Glomerular visceral epithelial cell (primary cell): Measurements from ENCODE around the gene SBK1.
"Not testable (repeated sequence)": the region's sequence is repeated elsewhere in the genome, so short reads cannot be mapped to it uniquely, and the experiment has no call there.

Source experiments
- DNase-seq: peaks from one replicate; pipeline ENCODE4 v3.0.0-alpha.2; 2016; ENCODE audit errors: extremely low spot score

SBK1 gene

GRCh38 chr16:28335678-28336077 lies 43.4 kb downstream of the SBK1 start:
- DNase-seq, result not testable (repeated sequence)

DNA sequence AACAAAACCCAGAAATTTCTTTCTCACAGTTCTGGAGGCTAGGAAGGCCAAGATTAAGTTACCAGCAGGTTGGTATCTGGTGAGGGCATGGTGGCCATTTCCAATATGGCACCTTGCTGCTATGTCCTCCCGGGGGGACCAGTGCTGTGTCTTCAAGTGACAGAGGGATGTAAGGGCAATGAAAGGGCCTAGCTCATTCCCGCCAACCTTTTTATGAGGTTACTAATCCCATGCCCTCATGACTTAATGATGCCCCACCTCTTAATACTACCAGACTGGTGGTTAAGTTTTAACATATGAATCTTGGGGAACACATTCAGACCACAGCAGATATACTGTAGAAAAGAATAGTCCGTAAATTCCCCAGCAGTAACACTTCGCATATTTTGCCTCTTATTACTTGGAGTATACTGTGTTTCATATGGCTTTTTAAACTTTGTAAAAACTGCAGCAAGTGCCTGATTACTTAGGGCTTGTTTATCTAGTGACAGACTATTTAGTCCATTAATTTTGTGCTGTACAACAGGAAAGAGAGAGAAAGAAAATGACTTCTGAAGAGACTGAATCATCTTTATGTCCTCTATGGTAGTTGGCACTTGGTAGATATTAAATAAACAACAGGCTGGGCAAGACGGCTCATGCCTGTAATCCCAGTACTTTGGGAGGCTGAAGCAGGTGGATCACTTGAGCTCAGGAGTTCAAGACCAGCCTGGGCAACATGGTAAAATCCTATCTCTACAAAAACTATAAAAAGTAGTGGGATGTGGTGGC lies 44.8 kb downstream of the SBK1 start:
- not testable (repeated sequence) for DNase-seq

GRCh38 chr16:28338230-28338629 lies 45.9 kb downstream of the SBK1 start:
- not testable (repeated sequence) for DNase-seq

DNA sequence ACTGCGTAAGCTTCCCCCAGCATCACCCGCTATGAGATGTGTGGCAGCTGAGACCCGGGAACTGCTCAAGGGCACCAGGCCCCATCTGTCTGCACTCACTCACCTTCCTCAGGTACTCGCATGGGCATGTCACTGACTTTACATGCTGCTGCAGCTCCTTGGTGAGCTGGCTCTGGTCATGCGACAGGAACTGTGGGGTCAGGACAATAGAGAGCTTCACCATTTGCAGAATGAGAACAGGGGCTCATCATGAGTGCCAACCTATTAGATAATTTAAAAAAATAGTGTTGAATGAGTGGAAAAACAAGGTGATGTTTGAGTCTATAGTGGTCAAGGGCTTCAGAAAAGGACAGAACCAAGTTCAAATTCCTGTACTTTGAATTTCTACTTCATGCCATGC lies 70.3 kb downstream of the SBK1 start:
- not testable (repeated sequence) for DNase-seq

GRCh38 chr16:28363408-28363807 lies 71.1 kb downstream of the SBK1 start, which contains the start of gene NPIPB6:
Gene NPIPB6 (minus strand): TSS chr16:28363508. CDS start chr16:28362822, 686 bp downstream.
- DNase-seq, result not testable (repeated sequence)

DNA sequence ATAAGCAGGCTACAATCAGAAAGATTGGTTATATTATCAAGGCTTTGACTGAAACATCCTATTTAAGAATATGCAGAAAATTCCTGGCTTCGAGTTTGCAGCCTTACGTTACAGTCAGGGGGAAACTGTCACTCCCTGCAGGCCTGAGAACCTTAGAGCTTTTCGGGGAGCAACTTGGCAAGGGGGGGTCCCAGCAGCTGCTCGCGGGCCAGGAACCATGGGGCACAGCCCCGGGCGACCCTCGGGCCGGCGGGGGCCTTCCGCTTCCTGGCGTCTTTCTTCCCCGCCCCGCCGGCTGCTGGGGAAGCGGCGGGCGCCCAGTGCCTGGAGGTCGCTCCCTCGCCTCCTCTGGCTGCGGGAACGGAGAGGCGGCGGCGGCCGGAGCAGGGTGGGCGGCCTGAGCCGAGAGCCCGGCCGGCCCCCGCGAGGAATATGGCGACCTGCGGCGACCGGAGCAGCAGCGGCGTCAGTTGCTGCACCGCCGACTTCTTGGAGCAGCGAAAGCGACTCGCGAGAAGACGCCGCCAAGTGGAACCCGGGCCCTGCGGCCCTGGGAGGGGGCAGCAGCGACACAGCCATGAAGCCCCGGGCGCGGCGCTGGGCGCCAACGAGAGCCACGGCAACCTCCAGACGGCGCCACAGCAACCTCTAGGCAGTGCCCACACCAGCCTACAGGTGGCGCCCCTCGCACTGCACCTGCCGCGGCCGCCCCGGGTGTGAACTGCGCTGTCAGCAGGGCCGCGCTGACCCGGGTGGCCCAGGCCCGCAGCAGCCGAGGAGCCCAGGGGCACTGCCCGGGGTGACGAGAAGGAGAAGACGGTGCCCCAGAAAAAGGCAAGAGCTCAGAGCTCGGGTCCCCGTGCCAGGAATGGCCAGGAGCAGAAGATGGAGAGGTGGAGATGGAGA lies 72.2 kb downstream of the SBK1 start:
- not testable (repeated sequence) for DNase-seq

DNA sequence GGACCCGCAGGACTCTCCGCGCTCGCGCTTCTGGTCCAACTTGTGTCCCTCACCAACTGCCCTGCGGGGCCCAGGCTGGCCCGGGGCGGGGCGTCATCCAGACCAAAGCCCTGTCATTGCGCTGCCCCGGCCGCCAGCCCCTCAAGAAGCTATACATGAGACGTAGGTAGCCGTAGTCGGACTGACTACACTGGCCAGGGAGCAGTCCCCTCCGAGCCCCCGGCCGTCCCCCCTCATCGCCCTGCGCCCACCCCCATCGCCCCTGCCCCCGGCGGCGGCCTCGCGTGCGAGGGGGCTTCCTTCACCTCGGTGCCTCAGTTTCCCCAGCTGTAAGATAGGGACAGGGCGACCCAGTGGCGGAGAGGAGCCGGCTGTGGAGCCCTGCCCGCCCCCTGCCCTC lies 75.6 kb downstream of the SBK1 start:
- DNase-seq, result not testable (repeated sequence)
